ENCODE measurements around the gene ULBP1.
"Not testable (repeated sequence)": the region's sequence is repeated elsewhere in the genome, so short reads cannot be mapped to it uniquely, and the experiment has no call there.

ULBP1 gene

GRCh38 chr6:149955654-149956317 is 8.0 kb upstream of the ULBP1 start:
- H3K9me3 ChIP-seq (ENCODE audit: insufficient read depth, low read length); H3K9me2 ChIP-seq (replicated peaks; ENCODE audit: insufficient read depth, low read length); H3K4me3 ChIP-seq (ENCODE audit: insufficient read depth, low read length, poor library complexity, severe bottlenecking); H3K36me3 ChIP-seq (ENCODE audit: low read length); H3K4me2 ChIP-seq (ENCODE audit: low read depth, low read length, poor library complexity, severe bottlenecking); H3F3A ChIP-seq (ENCODE audit: insufficient read depth); H4K20me1 ChIP-seq (ENCODE audit: low read depth, low read length); H2AFZ ChIP-seq (ENCODE audit: low read depth, low read length, severe bottlenecking); H3K27me3 ChIP-seq (ENCODE audit: low read length); H3K79me2 ChIP-seq (ENCODE audit: insufficient read depth, low read length); H3K27ac ChIP-seq (ENCODE audit: low read depth, low read length); H3K9ac ChIP-seq (ENCODE audit: low read length): not testable (repeated sequence)

GRCh38 chr6:149958124-149958523 is 5.6 kb upstream of the ULBP1 start:
- not testable (repeated sequence) for H2AFZ ChIP-seq (ENCODE audit: low read depth, low read length, severe bottlenecking); H3K27me3 ChIP-seq (ENCODE audit: low read length); H3K9me2 ChIP-seq (replicated peaks; ENCODE audit: insufficient read depth, low read length); H3K9ac ChIP-seq (ENCODE audit: low read length); H3F3A ChIP-seq (ENCODE audit: insufficient read depth); H3K4me3 ChIP-seq (ENCODE audit: insufficient read depth, low read length, poor library complexity, severe bottlenecking); H3K79me2 ChIP-seq (ENCODE audit: insufficient read depth, low read length); H3K9me3 ChIP-seq (ENCODE audit: insufficient read depth, low read length); H4K20me1 ChIP-seq (ENCODE audit: low read depth, low read length); H3K4me2 ChIP-seq (ENCODE audit: low read depth, low read length, poor library complexity, severe bottlenecking); H3K36me3 ChIP-seq (ENCODE audit: low read length); H3K27ac ChIP-seq (ENCODE audit: low read depth, low read length)

GRCh38 chr6:149959806-149960205 is 3.9 kb upstream of the ULBP1 start:
- not testable (repeated sequence) for H4K20me1 ChIP-seq (ENCODE audit: low read depth, low read length); H3K4me3 ChIP-seq (ENCODE audit: insufficient read depth, low read length, poor library complexity, severe bottlenecking); H3K9me3 ChIP-seq (ENCODE audit: insufficient read depth, low read length); H3K9me2 ChIP-seq (replicated peaks; ENCODE audit: insufficient read depth, low read length); H3K27me3 ChIP-seq (ENCODE audit: low read length); H3F3A ChIP-seq (ENCODE audit: insufficient read depth); H3K27ac ChIP-seq (ENCODE audit: low read depth, low read length); H3K79me2 ChIP-seq (ENCODE audit: insufficient read depth, low read length); H3K4me2 ChIP-seq (ENCODE audit: low read depth, low read length, poor library complexity, severe bottlenecking); H3K9ac ChIP-seq (ENCODE audit: low read length); H2AFZ ChIP-seq (ENCODE audit: low read depth, low read length, severe bottlenecking); H3K36me3 ChIP-seq (ENCODE audit: low read length)

GRCh38 chr6:149960488-149960887 is 3.3 kb upstream of the ULBP1 start:
- Histone ChIP-seq H3F3A (ENCODE audit: insufficient read depth) (no peaks in the 10 kb centered on the region), H3K79me2 (ENCODE audit: insufficient read depth, low read length) (no peaks in the 10 kb centered on the region), H3K27ac (ENCODE audit: low read depth, low read length) (no peak overlapping the region), H2AFZ (ENCODE audit: low read depth, low read length, severe bottlenecking) (no peak overlapping the region), H3K9me3 (ENCODE audit: insufficient read depth, low read length) (no peaks in the 10 kb centered on the region), H3K9me2 (replicated peaks; ENCODE audit: insufficient read depth, low read length) (no peaks in the 10 kb centered on the region), H3K9ac (ENCODE audit: low read length) (no peak overlapping the region), H4K20me1 (ENCODE audit: low read depth, low read length) (no peaks in the 10 kb centered on the region), H3K27me3 (ENCODE audit: low read length) (no peaks in the 10 kb centered on the region), H3K4me3 (ENCODE audit: insufficient read depth, low read length, poor library complexity, severe bottlenecking) (no peak overlapping the region), H3K4me2 (ENCODE audit: low read depth, low read length, poor library complexity, severe bottlenecking) (no peak overlapping the region), H3K36me3 (ENCODE audit: low read length) (no peaks in the 10 kb centered on the region)
- no peak for TF ChIP-seq EZH2phosphoT487 (conservative IDR thresholded peaks at IDR 0.05; ENCODE audit: low read length)

- H3K4me3 ChIP-seq (ENCODE audit: insufficient read depth, low read length, poor library complexity, severe bottlenecking), result no peak overlapping the region
- H3K27me3 ChIP-seq (ENCODE audit: low read length), result no peaks in the 10 kb centered on the region
These were observed 1.9 kb upstream of the ULBP1 start for GRCh38 chr6:149961728-149962425.

More at GRCh38 chr6:149961728-149962425, 1.9 kb upstream of the ULBP1 start:
- Histone ChIP-seq H3K9me3 (ENCODE audit: insufficient read depth, low read length) (no peaks in the 10 kb centered on the region), H3K4me2 (ENCODE audit: low read depth, low read length, poor library complexity, severe bottlenecking) (no peak overlapping the region), H3K36me3 (ENCODE audit: low read length) (no peaks in the 10 kb centered on the region), H3K9me2 (replicated peaks; ENCODE audit: insufficient read depth, low read length) (no peaks in the 10 kb centered on the region), H3K27ac (ENCODE audit: low read depth, low read length) (no peak overlapping the region), H2AFZ (ENCODE audit: low read depth, low read length, severe bottlenecking) (no peak overlapping the region), H3K9ac (ENCODE audit: low read length) (no peak overlapping the region), H3F3A (ENCODE audit: insufficient read depth) (no peaks in the 10 kb centered on the region), H4K20me1 (ENCODE audit: low read depth, low read length) (no peaks in the 10 kb centered on the region), H3K79me2 (ENCODE audit: insufficient read depth, low read length) (no peaks in the 10 kb centered on the region)
- no peak for TF ChIP-seq EZH2phosphoT487 (conservative IDR thresholded peaks at IDR 0.05; ENCODE audit: low read length)
- peak; percentile 29 for TF ChIP-seq CTCF (IDR thresholded peaks at IDR 0.05; ENCODE audit: insufficient read depth, low read length, poor library complexity, severe bottlenecking)
